ENCODE measurements around the gene ZNF668. TPM values are rescaled to one million over a fixed set of nuclear protein-coding genes. Genes with fewer than 3 reads are reported as not detected.

Gene ZNF668
- total RNA-seq, 4 donors from 2014 or later: 7.3 to 10.7 (median 7.6) TPM

- no peak for TF ChIP-seq CTCF (IDR thresholded peaks at IDR 0.05; ENCODE audit: low read depth)
Observed at GRCh38 chr16:31107465-31107867, 33.4 kb upstream of the ZNF668 start.

GRCh38 chr16:31106509-31107464 lies 32.7 kb upstream of the ZNF668 start:
- no peak for TF ChIP-seq CTCF (IDR thresholded peaks at IDR 0.05; ENCODE audit: low read depth)

- TF ChIP-seq CTCF (IDR thresholded peaks at IDR 0.05; ENCODE audit: low read depth): no peak
Observed at GRCh38 chr16:31105677-31106213, 31.7 kb upstream of the ZNF668 start.

GRCh38 chr16:31099860-31100638 lies 26.0 kb upstream of the ZNF668 start:
- no peak for TF ChIP-seq CTCF (IDR thresholded peaks at IDR 0.05; ENCODE audit: low read depth)

GRCh38 chr16:31094424-31095120 lies 20.5 kb upstream of the ZNF668 start, which contains the start of gene VKORC1:
TSS of gene VKORC1 (minus strand) at chr16:31094797. CDS start at chr16:31094729, 68 bp downstream.
- no peak for TF ChIP-seq CTCF (IDR thresholded peaks at IDR 0.05; ENCODE audit: low read depth)

GRCh38 chr16:31094088-31094423 lies 20.0 kb upstream of the ZNF668 start:
- TF ChIP-seq CTCF (IDR thresholded peaks at IDR 0.05; ENCODE audit: low read depth): no peak
